DND-41 (cell line): ENCODE data around the gene ACLY.

Experiments
- CTCF ChIP-seq: IDR thresholded peaks from 2 replicates; pipeline ENCODE4 v1.5.1; 2012; ENCODE audit warnings: borderline replicate concordance, low read length, moderate library complexity, mild to moderate bottlenecking; ENCODE audit not compliant: poor library complexity, severe bottlenecking; ENCODE audit errors: extremely low read depth
- EZH2 ChIP-seq: IDR thresholded peaks from 3 replicates; pipeline ENCODE4 v1.6.1; 2012; ENCODE audit warnings: borderline replicate concordance, low read depth, mild to moderate bottlenecking, moderate library complexity, low read length, inconsistent platforms; ENCODE audit not compliant: severe bottlenecking

GRCh38 chr17:41965694-41966462, 47.1 kb upstream of the ACLY start:
- no peak for TF ChIP-seq CTCF
- no peak for TF ChIP-seq EZH2
